Skin of body (tissue), 2 donors: ENCODE data around the gene NBAS. TPM values are rescaled to one million over a fixed set of nuclear protein-coding genes. Genes with fewer than 3 reads are reported as not detected.
"Not testable (repeated sequence)": the region's sequence is repeated elsewhere in the genome, so short reads cannot be mapped to it uniquely, and the experiment has no call there.

Experiments used
- DNase-seq: peaks from one replicate; lab custom pipeline; 2025; lab: John Stamatoyannopoulos, UW
- total RNA-seq: library from RNA; depleted of rRNA; stranded (reverse); fragments of >200 nt; gene quantifications from one replicate; pipeline ENCODE4 v1.2.3, GENCODE V29; 2014

NBAS gene
- total RNA-seq, 1 donor from 2014 or later, result 69.3 TPM

DNA sequence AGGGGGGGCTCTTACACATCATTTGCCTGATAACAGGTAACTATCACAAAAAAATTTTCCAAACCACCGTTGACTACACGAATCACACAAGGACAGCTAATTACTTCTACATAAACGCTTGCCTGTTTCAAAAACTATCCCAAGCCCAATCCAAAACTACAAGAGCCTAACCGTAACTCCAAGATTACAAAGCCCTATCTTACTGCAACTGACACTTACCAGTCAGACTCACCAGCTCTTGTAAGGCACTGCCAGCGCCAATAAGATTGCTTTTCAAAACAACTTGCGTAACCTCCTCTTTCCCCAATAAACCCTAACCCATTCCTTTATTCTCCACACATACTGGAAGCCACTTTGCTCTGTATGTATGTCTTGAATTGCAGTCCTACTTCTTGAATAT lies 148.4 kb downstream of the NBAS start:
- no peak for DNase-seq

GRCh38 chr2:15412309-15412708 lies 148.8 kb downstream of the NBAS start:
- no peak for DNase-seq

- no peak for DNase-seq
These were observed 150.2 kb downstream of the NBAS start for GRCh38 chr2:15410884-15411283.

GRCh38 chr2:15408759-15409158 lies 152.4 kb downstream of the NBAS start:
- DNase-seq, result no peak

- DNase-seq, result no peak
These were observed 153.5 kb downstream of the NBAS start for GRCh38 chr2:15407666-15408065.

GRCh38 chr2:15404511-15404910 lies 156.6 kb downstream of the NBAS start:
- not testable (repeated sequence) for DNase-seq

GRCh38 chr2:15400240-15400826 lies 160.8 kb downstream of the NBAS start:
- no peak for DNase-seq

DNA sequence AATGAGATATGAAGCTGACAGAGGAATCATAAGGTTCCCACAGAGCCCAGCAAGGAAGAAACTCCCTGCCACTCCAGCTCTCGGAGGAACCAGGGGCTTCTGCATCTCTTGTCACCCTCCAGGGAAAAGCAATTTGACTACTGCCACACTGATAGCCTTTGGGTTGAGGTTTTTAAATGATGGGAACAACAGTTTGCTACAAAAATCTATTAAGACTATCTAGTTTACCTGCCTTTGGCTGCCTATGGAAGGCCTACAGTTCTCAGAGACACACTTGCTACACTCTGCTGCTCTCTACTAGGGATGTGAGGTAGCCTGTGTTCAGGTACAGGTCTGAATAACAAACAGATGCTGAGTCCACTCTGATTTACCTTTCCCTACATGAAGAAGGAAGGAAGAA lies 161.9 kb downstream of the NBAS start:
- no peak for DNase-seq

DNA sequence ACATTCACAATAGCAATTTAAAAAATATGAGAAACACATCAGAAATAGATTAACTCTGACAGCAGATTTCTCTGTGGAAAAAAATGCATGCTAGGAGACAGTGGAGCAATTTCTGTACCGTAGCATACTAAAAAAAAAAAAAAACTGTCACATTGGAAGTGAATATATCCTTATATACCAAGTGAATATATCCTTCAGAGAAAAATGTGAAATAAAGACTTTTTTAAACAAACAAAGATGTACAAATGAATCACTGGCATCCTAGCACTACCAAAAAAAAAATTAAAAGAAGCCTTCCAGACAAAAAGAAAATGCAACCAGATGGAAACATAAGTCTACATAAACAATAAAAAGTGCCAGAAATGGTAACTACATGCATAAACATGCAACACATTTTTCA lies 169.4 kb downstream of the NBAS start:
- peak; percentile 56 for DNase-seq

DNA sequence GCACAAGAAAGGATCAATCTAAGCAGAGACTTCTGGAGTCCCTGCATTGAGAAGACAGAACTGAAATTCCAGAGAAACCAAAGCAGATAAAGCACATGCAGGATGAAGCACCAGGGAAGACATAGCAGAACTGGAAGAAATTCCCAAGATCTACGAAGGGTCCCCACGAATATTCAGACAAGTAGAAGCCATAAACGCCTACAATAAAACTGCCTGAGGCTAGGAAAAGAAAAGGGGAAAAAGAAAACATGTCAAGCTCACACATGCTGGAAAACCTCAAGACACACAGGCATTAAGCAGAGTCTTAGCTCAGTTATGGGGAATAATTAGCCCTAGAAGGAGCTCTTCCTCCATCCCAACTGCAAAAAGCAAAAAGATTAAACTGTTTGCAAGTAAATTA lies 171.2 kb downstream of the NBAS start:
- no peak for DNase-seq

DNA sequence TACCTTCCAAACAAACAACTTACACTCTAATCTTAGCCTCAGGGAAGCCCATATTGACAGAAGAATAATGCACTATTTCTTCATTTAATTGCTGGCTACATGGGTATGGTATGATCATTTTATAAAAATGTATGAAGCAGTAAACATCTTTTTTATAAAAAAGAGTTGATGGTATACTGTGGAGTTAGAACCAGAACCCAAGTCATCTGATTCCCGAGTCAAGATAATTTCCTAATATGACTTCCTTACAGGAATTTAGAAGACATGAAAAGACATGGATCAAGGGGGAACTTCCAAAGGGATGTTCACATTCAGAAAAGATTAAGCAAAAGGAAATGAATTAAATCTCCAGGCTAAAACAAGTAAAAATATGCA lies 171.8 kb downstream of the NBAS start:
- no peak for DNase-seq

DNA sequence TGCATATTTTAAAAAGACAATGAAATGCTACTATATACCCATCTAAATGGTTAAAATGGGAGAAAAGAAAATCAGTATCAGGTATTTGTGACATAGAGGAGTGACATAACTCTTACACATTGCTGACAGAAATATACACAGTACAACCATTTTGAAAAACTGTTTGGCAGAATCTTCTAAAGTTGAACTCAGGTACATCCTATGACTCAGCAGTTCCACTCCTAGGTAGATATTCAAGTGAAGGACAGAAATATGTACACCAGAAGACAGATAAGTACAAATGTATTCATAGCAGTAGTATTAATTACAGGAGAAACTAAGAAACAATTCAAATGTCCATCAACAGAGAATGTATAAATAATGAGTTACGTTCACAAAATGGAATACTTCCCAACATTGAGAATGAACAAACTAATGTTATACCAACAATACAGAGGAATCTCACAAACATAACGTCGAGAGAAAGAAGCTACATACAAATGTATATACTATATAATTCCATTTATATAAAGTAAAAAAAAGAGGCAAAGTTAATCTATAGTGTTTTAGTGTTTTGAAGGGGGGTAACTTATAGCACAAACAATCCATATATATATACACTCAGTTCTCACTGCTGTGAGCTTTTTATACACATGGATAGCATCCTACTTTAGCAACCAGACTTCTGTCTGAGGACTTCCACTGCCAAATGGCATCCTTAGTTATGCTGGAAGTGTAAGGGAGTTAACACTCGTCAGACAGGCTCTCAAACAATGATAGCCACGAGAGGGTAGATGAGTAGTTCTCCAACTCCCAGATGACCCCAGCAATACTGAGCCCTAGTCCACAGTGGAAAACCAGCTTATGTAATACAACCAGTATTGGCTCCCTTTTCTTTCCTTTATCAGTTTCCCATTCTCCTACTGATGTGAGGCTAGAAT lies 172.5 kb downstream of the NBAS start:
- DNase-seq, result no peak

- DNase-seq, result no peak
These were observed 175.9 kb downstream of the NBAS start for GRCh38 chr2:15385184-15385583.

GRCh38 chr2:15383695-15384350 lies 177.3 kb downstream of the NBAS start:
- DNase-seq, result no peak

DNA sequence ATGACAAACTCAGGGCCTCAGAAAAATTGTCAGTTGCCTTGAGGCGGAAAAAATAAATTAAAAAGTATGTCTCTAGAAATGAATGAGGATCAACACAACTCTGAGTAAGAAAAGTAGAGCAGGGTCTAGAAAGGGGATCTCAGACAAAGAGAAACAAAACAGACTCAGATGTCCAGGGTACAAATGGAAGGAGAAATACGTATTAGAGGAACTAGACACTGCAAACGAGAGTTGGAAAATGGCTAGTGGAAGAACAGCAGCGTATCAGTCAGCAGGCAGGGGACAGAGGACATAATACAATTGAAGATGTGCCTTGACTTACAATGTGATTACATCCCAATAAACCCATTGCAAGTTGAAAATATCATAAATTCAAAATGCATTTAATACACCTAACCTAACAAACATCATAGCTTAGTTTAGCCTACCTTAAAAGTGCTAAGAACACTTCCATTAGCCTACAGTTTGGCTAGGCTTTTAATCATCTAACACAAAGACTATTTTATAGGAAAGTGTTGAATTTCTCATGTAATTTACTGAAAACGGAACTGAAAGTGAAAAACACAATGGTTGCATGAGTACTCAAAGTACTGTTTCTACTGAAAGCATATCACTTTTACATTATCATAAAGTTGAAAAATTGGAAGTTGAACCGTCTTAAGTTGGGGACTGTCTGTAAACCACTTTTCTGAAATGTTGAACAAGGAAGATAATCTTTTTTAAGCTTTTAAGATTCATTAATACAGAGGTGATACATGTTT lies 182.8 kb downstream of the NBAS start:
- DNase-seq, result no peak

DNA sequence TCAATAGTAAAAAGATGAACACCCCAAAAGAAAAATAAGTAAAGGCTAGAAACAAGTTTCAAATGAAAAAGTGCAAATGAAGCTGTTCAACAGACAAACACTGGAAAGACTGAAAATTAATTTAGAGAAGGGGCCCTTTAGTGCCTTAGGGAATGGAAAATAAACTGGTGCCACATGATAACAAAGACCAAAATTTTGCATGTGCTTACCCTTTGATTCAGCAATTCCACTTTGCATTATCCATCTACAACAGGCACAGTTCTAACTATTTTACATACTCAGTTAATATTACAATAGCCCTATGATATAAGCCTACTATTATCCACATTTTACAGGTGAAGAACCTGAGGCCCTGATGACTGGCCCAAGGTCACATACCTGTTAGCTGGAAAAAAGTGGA lies 183.9 kb downstream of the NBAS start:
- DNase-seq, result no peak

GRCh38 chr2:15372019-15372418 lies 189.1 kb downstream of the NBAS start:
- DNase-seq, result no peak

DNA sequence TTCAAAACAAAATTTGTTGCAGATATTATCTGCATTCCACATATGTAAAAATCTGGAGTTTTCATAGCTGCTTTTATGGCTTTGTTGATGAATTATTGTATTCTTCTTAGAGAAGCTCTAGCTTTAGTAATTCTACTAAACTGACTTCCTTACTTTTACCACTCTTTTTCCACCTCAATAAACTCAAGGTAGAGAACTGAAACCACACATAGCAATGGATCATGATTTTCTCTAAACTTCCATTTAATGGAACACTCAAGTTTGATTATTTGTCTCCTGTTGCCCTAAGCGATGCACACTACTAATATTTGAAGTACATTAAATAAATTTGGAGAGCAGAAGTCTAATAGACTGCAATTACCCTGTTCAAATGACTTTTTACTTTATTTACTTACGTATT lies 192.0 kb downstream of the NBAS start:
- no peak for DNase-seq

- DNase-seq, result no peak
These were observed 193.4 kb downstream of the NBAS start for GRCh38 chr2:15367715-15368114.

DNA sequence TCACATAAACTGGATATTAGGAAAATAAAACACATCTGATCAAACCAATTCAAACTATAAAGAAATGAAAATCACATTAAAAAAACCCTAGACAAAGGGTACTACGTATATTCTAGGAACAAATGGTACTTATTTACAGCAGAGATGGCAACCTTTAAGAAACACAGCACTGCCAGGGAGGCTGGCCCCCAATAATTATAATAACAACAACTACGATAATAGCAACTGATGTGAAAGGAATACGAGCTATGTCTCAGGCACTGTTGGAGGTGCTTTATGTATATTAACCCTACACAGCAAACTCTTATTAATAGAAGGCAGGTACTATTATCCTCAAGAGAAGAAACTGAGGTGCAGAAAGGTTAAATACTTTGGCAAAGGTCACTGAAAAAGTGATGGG lies 193.9 kb downstream of the NBAS start:
- no peak for DNase-seq

GRCh38 chr2:15365411-15365810 lies 195.7 kb downstream of the NBAS start:
- no peak for DNase-seq

DNA sequence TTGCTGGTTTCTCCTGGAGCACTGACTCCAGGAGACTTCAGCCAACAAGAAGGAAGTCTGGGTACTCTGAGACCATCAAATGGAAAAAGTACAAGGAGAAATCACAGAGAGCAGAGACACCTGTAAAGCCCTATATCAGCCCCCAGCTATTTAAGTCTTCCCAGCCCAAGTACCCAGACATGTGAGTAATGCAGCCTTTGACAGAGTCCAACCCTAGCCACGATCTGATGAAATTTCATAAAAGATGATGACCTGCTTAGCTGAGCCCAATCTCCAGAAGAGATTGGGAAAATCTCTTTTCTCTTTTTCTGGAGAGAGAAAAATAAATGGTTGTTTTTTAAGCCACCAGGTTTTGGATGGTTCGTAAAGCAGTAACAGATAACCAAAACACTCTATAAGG lies 196.6 kb downstream of the NBAS start:
- DNase-seq, result no peak
